Liver (tissue), 9 donors: ENCODE measurements around the gene ZDHHC18. TPM values are rescaled to one million over a fixed set of nuclear protein-coding genes. Genes with fewer than 3 reads are reported as not detected.
"Not testable (repeated sequence)": the region's sequence is repeated elsewhere in the genome, so short reads cannot be mapped to it uniquely, and the experiment has no call there.

ENCODE experiments used
- DNase-seq: peaks from one replicate; pipeline ENCODE4 v3.0.0-alpha.2; 2017; ENCODE audit warnings: low spot score
- H3K27ac ChIP-seq, 2 donors: one replicate each; pipeline ENCODE4 v1.7.0; 2013; ENCODE audit warnings: inconsistent platforms in 2 of 2, low read length in 2 of 2, control low read depth in 1 of 2, low read depth in 1 of 2, mild to moderate bottlenecking in 1 of 2
- H3K27me3 ChIP-seq, 4 donors: one replicate each; pipeline versions ENCODE4 v1.6.1 to v1.7.0; 2013; ENCODE audit warnings: low read length in 3 of 4, inconsistent platforms in 1 of 4, mild to moderate bottlenecking in 1 of 4, moderate library complexity in 1 of 4; ENCODE audit not compliant: control insufficient read depth in 4 of 4, insufficient read depth in 4 of 4
- H3K36me3 ChIP-seq, 4 donors: one replicate each; pipeline versions ENCODE4 v1.6.1 to v1.7.0; 2013; ENCODE audit warnings: low read length in 3 of 4, mild to moderate bottlenecking in 3 of 4, low read depth in 1 of 4, moderate library complexity in 1 of 4; ENCODE audit not compliant: control insufficient read depth in 4 of 4, insufficient read depth in 3 of 4
- H3K4me1 ChIP-seq, 4 donors: one replicate each; pipeline versions ENCODE4 v1.6.1 to v1.7.0; 2013; ENCODE audit warnings: low read length in 3 of 4, mild to moderate bottlenecking in 3 of 4, moderate library complexity in 1 of 4; ENCODE audit not compliant: control insufficient read depth in 4 of 4, insufficient read depth in 4 of 4
- H3K4me3 ChIP-seq, 3 donors: one replicate each; pipeline versions ENCODE4 v1.6.1 to v1.7.0; 2013; ENCODE audit warnings: low read length in 3 of 3, control low read depth in 1 of 3, low read depth in 1 of 3, mild to moderate bottlenecking in 1 of 3
- H3K9ac ChIP-seq, 2 donors: one replicate each; pipeline ENCODE4 v1.7.0; 2013; ENCODE audit warnings: low read length in 2 of 2, mild to moderate bottlenecking in 2 of 2, moderate library complexity in 2 of 2, control low read depth in 1 of 2, low read depth in 1 of 2
- H3K9me3 ChIP-seq, 4 donors: one replicate each; pipeline versions ENCODE4 v1.6.1 to v1.7.0; 2013; ENCODE audit warnings: low read length in 3 of 4; ENCODE audit not compliant: control insufficient read depth in 4 of 4
- CTCF ChIP-seq: fragments of 150-350 bp; IDR thresholded peaks from 2 replicates; pipeline ENCODE4 v1.5.1; 2017; ENCODE audit warnings: improper control_type of control experiment, low read depth, low read length; ENCODE audit not compliant: missing input control
- EGR1 ChIP-seq, 2 donors: IDR thresholded peaks; 2 replicates each; pipeline ENCODE4 v1.6.1; 2016 to 2018; ENCODE audit warnings: antibody characterized with exemption in 2 of 2, low read depth in 2 of 2
- FOXA1 ChIP-seq: IDR thresholded peaks from 2 replicates; pipeline ENCODE4 v1.6.1; 2016; ENCODE audit warnings: antibody characterized with exemption
- HNF4A ChIP-seq, 2 donors: conservative IDR thresholded peaks; 2 replicates each; pipeline ENCODE4 v1.6.1; 2016; ENCODE audit warnings: antibody characterized with exemption in 2 of 2, mild to moderate bottlenecking in 2 of 2
- HNF4G ChIP-seq: IDR thresholded peaks from 2 replicates; pipeline ENCODE4 v1.6.1; 2016; ENCODE audit warnings: antibody characterized with exemption
- JUND ChIP-seq, 2 donors: IDR thresholded peaks; 2 replicates each; pipeline ENCODE4 v1.6.1; 2016; ENCODE audit warnings: antibody characterized with exemption in 2 of 2
- MAX ChIP-seq: IDR thresholded peaks from 2 replicates; pipeline ENCODE4 v1.6.1; 2016; ENCODE audit warnings: antibody characterized with exemption
- RAD21 ChIP-seq, 2 donors: IDR thresholded peaks; 2 replicates each; pipeline ENCODE4 v1.6.1; 2016; ENCODE audit warnings: antibody characterized with exemption in 2 of 2, mild to moderate bottlenecking in 2 of 2
- RXRA ChIP-seq, 2 donors: IDR thresholded peaks; 2 replicates each; pipeline ENCODE4 v1.6.1; 2017 to 2018; ENCODE audit warnings: antibody characterized with exemption in 2 of 2, mild to moderate bottlenecking in 1 of 2
- ZBTB33 ChIP-seq: IDR thresholded peaks from 2 replicates; pipeline ENCODE4 v1.6.1; 2016; ENCODE audit warnings: antibody characterized with exemption
- WGBS: extraction: QIAGEN DNeasy Blood & Tissue Kit; methylation state at CpG from one replicate; pipeline ENCODE4 v1.1.7; 2013; 5-methylcytosine and 5-hydroxymethylcytosine counted together
- polyA plus RNA-seq, 2 donors: library from polyadenylated mRNA; stranded (reverse) in 1 of 2; unstranded in 1 of 2; fragments of 200-250 nt in 1 of 2; fragments of >200 nt in 1 of 2; fragmentation: Nextera tagmentation in 1 of 2; extraction: Ambion mirVana in 1 of 2; gene quantifications; one replicate each; pipeline versions ENCODE4 v1.2.1 to v1.2.3, GENCODE V29; 2013 to 2015
- total RNA-seq, 2 donors: library from RNA; depleted of rRNA; stranded (reverse); fragments of >200 nt; gene quantifications; one replicate each; pipeline ENCODE4 v1.2.3, GENCODE V29; 2014
- TF ChIP-seq, protein P1 (sequence below): IDR thresholded peaks from 2 replicates; pipeline ENCODE4 v1.6.1; 2016; ENCODE audit warnings: antibody characterized with exemption, mild to moderate bottlenecking
- TF ChIP-seq, protein P2 (sequence below): IDR thresholded peaks from 2 replicates; pipeline ENCODE4 v1.6.1; 2016; ENCODE audit warnings: antibody characterized with exemption
- donor health status: healthy.
- donor health status: healthy.
- donor health status: healthy.
- donor health status: healthy.
- donor health status: healthy.

ZDHHC18 gene
- total and polyA plus RNA-seq, 4 donors, result 2.6 to 9.2 (median 7.9) TPM

DNA sequence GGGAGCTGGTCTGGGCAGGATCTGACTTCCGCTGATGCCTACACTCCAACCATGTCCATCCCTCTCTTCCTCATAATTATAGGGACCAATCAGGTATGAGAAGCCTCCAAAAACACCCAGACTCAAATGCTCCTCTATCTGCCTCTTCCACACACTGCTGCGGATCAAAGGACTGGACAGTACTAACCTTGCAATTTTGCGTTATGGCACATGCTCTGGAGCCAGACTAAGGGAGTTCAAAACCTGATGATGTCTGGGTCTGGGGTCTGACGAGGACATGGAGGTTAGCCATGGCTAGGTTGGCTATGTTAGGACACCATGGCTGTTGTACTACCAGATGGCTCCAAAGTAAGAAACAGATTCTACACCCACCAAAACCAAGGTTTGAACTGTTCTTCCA is 53.3 kb downstream of the ZDHHC18 start:
- Histone ChIP-seq H3K9me3 (no peaks in the 10 kb centered on the region), H3K4me1 (peaks cover 0 to 9% (median 6%) of the 10 kb centered on the region in 4 donors), H3K4me3 (no peak overlapping the region), H3K9ac (no peak overlapping the region), H3K27me3 (no peaks in the 10 kb centered on the region), H3K27ac (no peak overlapping the region), H3K36me3 (peaks cover 11 to 46% (median 41%) of the 10 kb centered on the region in 4 donors)
- DNase-seq, result no peak
- 94% methylated on average over 4 of the region's 4 CpGs for WGBS
- TF ChIP-seq, protein P1, sequence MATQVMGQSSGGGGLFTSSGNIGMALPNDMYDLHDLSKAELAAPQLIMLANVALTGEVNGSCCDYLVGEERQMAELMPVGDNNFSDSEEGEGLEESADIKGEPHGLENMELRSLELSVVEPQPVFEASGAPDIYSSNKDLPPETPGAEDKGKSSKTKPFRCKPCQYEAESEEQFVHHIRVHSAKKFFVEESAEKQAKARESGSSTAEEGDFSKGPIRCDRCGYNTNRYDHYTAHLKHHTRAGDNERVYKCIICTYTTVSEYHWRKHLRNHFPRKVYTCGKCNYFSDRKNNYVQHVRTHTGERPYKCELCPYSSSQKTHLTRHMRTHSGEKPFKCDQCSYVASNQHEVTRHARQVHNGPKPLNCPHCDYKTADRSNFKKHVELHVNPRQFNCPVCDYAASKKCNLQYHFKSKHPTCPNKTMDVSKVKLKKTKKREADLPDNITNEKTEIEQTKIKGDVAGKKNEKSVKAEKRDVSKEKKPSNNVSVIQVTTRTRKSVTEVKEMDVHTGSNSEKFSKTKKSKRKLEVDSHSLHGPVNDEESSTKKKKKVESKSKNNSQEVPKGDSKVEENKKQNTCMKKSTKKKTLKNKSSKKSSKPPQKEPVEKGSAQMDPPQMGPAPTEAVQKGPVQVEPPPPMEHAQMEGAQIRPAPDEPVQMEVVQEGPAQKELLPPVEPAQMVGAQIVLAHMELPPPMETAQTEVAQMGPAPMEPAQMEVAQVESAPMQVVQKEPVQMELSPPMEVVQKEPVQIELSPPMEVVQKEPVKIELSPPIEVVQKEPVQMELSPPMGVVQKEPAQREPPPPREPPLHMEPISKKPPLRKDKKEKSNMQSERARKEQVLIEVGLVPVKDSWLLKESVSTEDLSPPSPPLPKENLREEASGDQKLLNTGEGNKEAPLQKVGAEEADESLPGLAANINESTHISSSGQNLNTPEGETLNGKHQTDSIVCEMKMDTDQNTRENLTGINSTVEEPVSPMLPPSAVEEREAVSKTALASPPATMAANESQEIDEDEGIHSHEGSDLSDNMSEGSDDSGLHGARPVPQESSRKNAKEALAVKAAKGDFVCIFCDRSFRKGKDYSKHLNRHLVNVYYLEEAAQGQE, result no peak
- no peak for TF ChIP-seq HNF4G
- TF ChIP-seq ZBTB33, result no peak
- TF ChIP-seq RXRA (IDR thresholded peaks at IDR 0.05), result no peak
- no peak for TF ChIP-seq EGR1 (IDR thresholded peaks at IDR 0.05; ENCODE audit: low read depth in 2 of 2)
- TF ChIP-seq, protein P2, sequence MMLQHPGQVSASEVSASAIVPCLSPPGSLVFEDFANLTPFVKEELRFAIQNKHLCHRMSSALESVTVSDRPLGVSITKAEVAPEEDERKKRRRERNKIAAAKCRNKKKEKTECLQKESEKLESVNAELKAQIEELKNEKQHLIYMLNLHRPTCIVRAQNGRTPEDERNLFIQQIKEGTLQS, result no peak
- TF ChIP-seq CTCF, result no peak
- no peak for TF ChIP-seq FOXA1
- TF ChIP-seq JUND (IDR thresholded peaks at IDR 0.05), result no peak
- no peak for TF ChIP-seq HNF4A (conservative IDR thresholded peaks at IDR 0.05)
- no peak for TF ChIP-seq MAX
- no peak for TF ChIP-seq RAD21 (IDR thresholded peaks at IDR 0.05)

DNA sequence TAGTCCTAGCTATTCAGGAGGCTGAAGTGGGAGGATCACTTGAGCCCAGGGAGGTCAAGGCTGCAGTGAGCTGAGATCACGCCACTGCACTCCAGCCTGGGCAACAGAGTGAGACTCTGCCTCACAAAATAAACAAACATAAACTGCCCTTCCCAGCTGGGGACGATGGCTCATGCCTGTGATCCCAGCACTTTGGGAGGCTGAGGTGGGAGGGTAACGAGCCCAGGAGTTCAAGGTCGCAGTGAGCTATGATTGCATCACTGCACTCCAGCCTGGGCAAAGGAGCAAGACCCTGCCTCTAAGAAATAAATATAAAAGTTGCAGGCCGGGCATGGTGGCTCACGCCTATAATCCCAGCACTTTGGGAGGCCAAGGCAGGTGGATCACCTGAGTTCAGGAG is 55.1 kb downstream of the ZDHHC18 start:
- peaks cover 11 to 54% (median 52%) of the 10 kb centered on the region in 4 donors for H3K36me3 ChIP-seq
- H3K4me3 ChIP-seq, H3K9ac ChIP-seq, H3K27ac ChIP-seq, H3K9me3 ChIP-seq, H3K27me3 ChIP-seq, DNase-seq, H3K4me1 ChIP-seq: not testable (repeated sequence)
- 53% methylated on average over 6 of the region's 6 CpGs for WGBS
- TF ChIP-seq HNF4A (conservative IDR thresholded peaks at IDR 0.05) (peak; percentile 32 to 39), RXRA (IDR thresholded peaks at IDR 0.05) (peak; percentile 13 to 54)
